Mesenchymal stem cell (in vitro differentiated cells and primary cell): Measurements from ENCODE around the gene PNPLA2.

Experiments used
- DNase-seq: peaks from one replicate; pipeline ENCODE4 v3.0.0-alpha.2; 2013
- H2AFZ ChIP-seq: one replicate; pipeline ENCODE4 v1.6.1; 2013; ENCODE audit warnings: low read depth, mild to moderate bottlenecking, control low read depth, inconsistent platforms, low read length, moderate library complexity
- H2AK5ac ChIP-seq: 2 replicates; pipeline ENCODE4 v1.6.1; 2013; ENCODE audit warnings: low read length, moderate library complexity, mild to moderate bottlenecking, inconsistent platforms; ENCODE audit not compliant: severe bottlenecking
- H2BK120ac ChIP-seq: one replicate; pipeline ENCODE4 v1.6.1; 2013; ENCODE audit warnings: low read depth, mild to moderate bottlenecking, inconsistent platforms, low read length, moderate library complexity
- H2BK12ac ChIP-seq, 2 experiments: one replicate each; pipeline ENCODE4 v1.6.1; 2013; ENCODE audit warnings: inconsistent platforms in 2 of 2, low read length in 2 of 2, mild to moderate bottlenecking in 2 of 2, moderate library complexity in 2 of 2, control low read depth in 1 of 2
- H2BK15ac ChIP-seq: one replicate; pipeline ENCODE4 v1.6.1; 2013; ENCODE audit warnings: mild to moderate bottlenecking, low read depth, inconsistent platforms; ENCODE audit not compliant: poor library complexity, severe bottlenecking
- H2BK5ac ChIP-seq: 2 replicates; pipeline ENCODE4 v1.6.1; 2013; ENCODE audit warnings: low read depth, mild to moderate bottlenecking, low read length, control low read depth, inconsistent platforms; ENCODE audit not compliant: poor library complexity, severe bottlenecking
- H3K14ac ChIP-seq, 2 experiments: one replicate each; pipeline ENCODE4 v1.6.1; 2013; ENCODE audit warnings: inconsistent platforms in 2 of 2, low read length in 2 of 2, control low read depth in 1 of 2, mild to moderate bottlenecking in 1 of 2, moderate library complexity in 1 of 2
- H3K18ac ChIP-seq, 2 experiments: one replicate each; pipeline ENCODE4 v1.6.1; 2013; ENCODE audit warnings: inconsistent platforms in 2 of 2, low read length in 2 of 2, control low read depth in 1 of 2, low read depth in 1 of 2, mild to moderate bottlenecking in 1 of 2
- H3K23ac ChIP-seq, 2 experiments: one replicate each; pipeline ENCODE4 v1.6.1; 2013; ENCODE audit warnings: inconsistent platforms in 2 of 2, low read length in 2 of 2, mild to moderate bottlenecking in 2 of 2, moderate library complexity in 2 of 2, control low read depth in 1 of 2
- H3K27ac ChIP-seq: 2 replicates; pipeline ENCODE4 v1.5.1; 2013; ENCODE audit warnings: mild to moderate bottlenecking, moderate library complexity, low read length, control low read depth, inconsistent platforms; ENCODE audit not compliant: poor library complexity, severe bottlenecking
- H3K27me3 ChIP-seq, 2 experiments: 2 replicates each; pipeline versions ENCODE4 v1.6.1 to v1.7.0; 2013; ENCODE audit warnings: low read length in 2 of 2, mild to moderate bottlenecking in 2 of 2, moderate library complexity in 2 of 2, control low read depth in 1 of 2, inconsistent platforms in 1 of 2; ENCODE audit not compliant: control insufficient read depth in 1 of 2, insufficient read depth in 1 of 2
- H3K36me3 ChIP-seq, 2 experiments: 2 replicates each; pipeline versions ENCODE4 v1.6.1 to v1.7.0; 2013; ENCODE audit warnings: low read length in 2 of 2, control low read depth in 1 of 2, inconsistent platforms in 1 of 2, low read depth in 1 of 2, mild to moderate bottlenecking in 1 of 2; ENCODE audit not compliant: insufficient read depth in 2 of 2, control insufficient read depth in 1 of 2
- H3K4ac ChIP-seq, 2 experiments: one replicate each; pipeline ENCODE4 v1.6.1; 2013; ENCODE audit warnings: inconsistent platforms in 2 of 2, low read length in 2 of 2, mild to moderate bottlenecking in 2 of 2, moderate library complexity in 2 of 2, control low read depth in 1 of 2, low read depth in 1 of 2
- H3K4me1 ChIP-seq: 2 replicates; pipeline ENCODE4 v1.6.1; 2013; ENCODE audit warnings: low read depth, low read length, control low read depth; ENCODE audit not compliant: control insufficient read depth, insufficient read depth
- H3K4me2 ChIP-seq: 2 replicates; pipeline ENCODE4 v1.6.1; 2013; ENCODE audit warnings: low read length, mild to moderate bottlenecking, inconsistent platforms; ENCODE audit not compliant: poor library complexity, severe bottlenecking
- H3K4me3 ChIP-seq, 2 experiments: 2 replicates each; pipeline versions ENCODE4 v1.5.1 to v1.7.0; 2013; ENCODE audit warnings: low read length in 2 of 2, mild to moderate bottlenecking in 2 of 2, control low read depth in 1 of 2, low read depth in 1 of 2; ENCODE audit not compliant: insufficient read depth in 1 of 2
- H3K79me1 ChIP-seq: replicated peaks from 2 replicates; pipeline ENCODE4 v1.6.1; 2013; ENCODE audit warnings: mild to moderate bottlenecking, control low read depth, low read length, inconsistent platforms; ENCODE audit not compliant: poor library complexity, severe bottlenecking
- H3K9ac ChIP-seq: 2 replicates; pipeline ENCODE4 v1.7.0; 2013; ENCODE audit warnings: mild to moderate bottlenecking, low read length, moderate library complexity
- H3K9me3 ChIP-seq: 2 replicates; pipeline ENCODE4 v1.7.0; 2013; ENCODE audit warnings: mild to moderate bottlenecking, low read length; ENCODE audit not compliant: control insufficient read depth
- H4K8ac ChIP-seq: one replicate; pipeline ENCODE4 v1.6.1; 2013; ENCODE audit warnings: inconsistent platforms, mild to moderate bottlenecking, low read length, moderate library complexity
- H4K91ac ChIP-seq: one replicate; pipeline ENCODE4 v1.6.1; 2013; ENCODE audit warnings: mild to moderate bottlenecking, low read length, inconsistent platforms
- WGBS: methylation state at CpG from one replicate; pipeline ENCODE4 v1.1.7; 2013; ENCODE audit warnings: mixed read lengths; 5-methylcytosine and 5-hydroxymethylcytosine counted together

Gene PNPLA2

GRCh38 chr11:813456-814096 is 5.1 kb upstream of the PNPLA2 start:
- Histone ChIP-seq H3K14ac (no peak overlapping the region), H3K4ac (no peak overlapping the region), H2BK5ac (no peak overlapping the region), H3K4me2 (no peak overlapping the region), H3K27ac (no peak overlapping the region), H3K9ac (peak overlapping the region; percentile 29), H2BK12ac (no peak overlapping the region), H3K27me3 (no peaks in the 10 kb centered on the region), H2AK5ac (no peak overlapping the region), H3K4me3 (no peak overlapping the region), H3K36me3 (peaks cover 30 to 48% of the 10 kb centered on the region in 2 experiments), H3K79me1 (peaks cover 11% of the 10 kb centered on the region), H3K4me1 (peaks cover 22% of the 10 kb centered on the region), H4K91ac (no peak overlapping the region), H4K8ac (no peak overlapping the region), H3K9me3 (no peaks in the 10 kb centered on the region), H3K18ac (no peak overlapping the region), H2BK15ac (no peak overlapping the region), H2AFZ (no peak overlapping the region), H3K23ac (no peak overlapping the region), H2BK120ac (no peak overlapping the region)
- no peak for DNase-seq
- 91% methylated on average over 9 of the region's 9 CpGs for WGBS

DNA sequence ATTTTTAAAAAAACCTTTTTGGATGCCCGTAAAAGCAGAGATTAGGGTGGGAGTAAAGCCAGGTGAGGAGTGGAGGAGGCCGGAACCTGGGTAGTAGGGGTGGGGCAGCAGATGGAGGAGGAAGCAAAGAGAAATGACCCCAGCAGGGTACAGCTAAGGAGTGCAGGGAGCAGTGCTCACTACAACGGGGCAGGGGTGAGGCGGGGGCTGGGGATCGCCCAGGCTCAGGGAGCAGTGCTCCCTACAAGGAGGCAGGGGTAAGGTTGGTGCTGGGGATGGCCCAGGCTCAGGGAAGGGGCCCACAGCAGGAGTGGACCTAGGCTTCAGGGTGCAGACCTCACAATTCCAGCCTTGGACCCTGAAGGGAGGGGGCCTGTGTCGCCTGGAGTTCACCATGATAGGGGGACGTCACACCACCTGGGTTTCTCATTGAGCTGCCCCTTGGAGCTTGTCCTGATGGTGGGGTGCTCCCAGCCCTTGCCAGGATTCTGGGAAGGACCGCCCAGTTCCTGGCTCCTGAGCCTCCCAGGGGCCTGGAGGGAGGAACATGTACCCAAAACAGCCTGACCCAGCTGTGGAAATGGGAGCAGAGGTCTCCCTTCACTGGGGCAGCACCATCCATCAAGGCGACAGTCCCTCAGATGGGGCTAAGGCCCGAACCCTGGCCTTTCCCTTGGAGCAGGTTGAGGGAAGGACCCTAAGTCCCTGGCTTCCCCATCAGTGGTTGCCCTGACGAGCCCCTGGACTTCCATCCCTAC is 2.9 kb upstream of the PNPLA2 start:
- no peak overlapping the region for H3K4ac ChIP-seq
- no peak overlapping the region for H3K4me2 ChIP-seq
- H3K27ac ChIP-seq = no peak overlapping the region
- H2AFZ ChIP-seq = no peak overlapping the region
- peaks cover 34% of the 10 kb centered on the region for H3K4me1 ChIP-seq
- H2BK12ac ChIP-seq = no peak overlapping the region
- no peaks in the 10 kb centered on the region for H3K27me3 ChIP-seq
- H4K91ac ChIP-seq = no peak overlapping the region
- H3K9ac ChIP-seq = no peak overlapping the region
- H3K23ac ChIP-seq = peak overlapping the region in 1 of 2 experiments; percentile 74
- no peaks in the 10 kb centered on the region for H3K9me3 ChIP-seq
- peaks cover 30 to 50% of the 10 kb centered on the region in 2 experiments for H3K36me3 ChIP-seq
- H3K79me1 ChIP-seq = peaks cover 13% of the 10 kb centered on the region
- H2BK120ac ChIP-seq = no peak overlapping the region
- peak overlapping the region in 1 of 2 experiments; percentile 7 for H3K18ac ChIP-seq
- no peak overlapping the region for H2BK5ac ChIP-seq
- no peak overlapping the region for H3K14ac ChIP-seq
- peak overlapping the region; percentile 13 for H2AK5ac ChIP-seq
- H2BK15ac ChIP-seq = no peak overlapping the region
- H3K4me3 ChIP-seq = no peak overlapping the region
- DNase-seq = no peak
- peak overlapping the region; percentile 51 for H4K8ac ChIP-seq
- WGBS = 91% methylated on average over 11 of the region's 11 CpGs

DNA sequence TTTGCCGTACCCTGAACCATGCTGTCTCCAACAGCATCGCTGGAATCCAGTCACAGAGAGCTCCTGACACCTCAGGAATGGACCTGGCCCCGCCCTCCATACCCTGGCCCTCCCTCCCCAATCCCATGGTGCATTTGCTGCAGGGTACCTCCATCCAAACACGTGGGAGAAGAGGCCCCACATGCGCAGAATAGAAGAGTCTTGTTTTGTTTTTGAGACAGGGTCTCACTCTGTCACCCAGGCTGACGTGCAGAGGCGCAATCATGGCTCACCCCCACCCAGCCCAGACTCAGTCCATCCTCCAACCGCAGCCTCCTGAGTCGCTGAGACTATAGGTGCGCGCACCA is 2.3 kb upstream of the PNPLA2 start:
- H3K23ac ChIP-seq = peak overlapping the region in 1 of 2 experiments; percentile 74
- H3K79me1 ChIP-seq = peaks cover 15% of the 10 kb centered on the region
- no peak overlapping the region for H3K4me3 ChIP-seq
- no peak overlapping the region for H3K27ac ChIP-seq
- H3K36me3 ChIP-seq = peaks cover 26 to 52% of the 10 kb centered on the region in 2 experiments
- H3K18ac ChIP-seq = peak overlapping the region in 1 of 2 experiments; percentile 7
- H3K27me3 ChIP-seq = no peaks in the 10 kb centered on the region
- H3K4me2 ChIP-seq = no peak overlapping the region
- WGBS = 83% methylated on average over 7 of the region's 11 CpGs
- H4K91ac ChIP-seq = no peak overlapping the region
- no peak overlapping the region for H2AK5ac ChIP-seq
- H3K9ac ChIP-seq = no peak overlapping the region
- no peak overlapping the region for H2AFZ ChIP-seq
- H3K4me1 ChIP-seq = peaks cover 36% of the 10 kb centered on the region
- H4K8ac ChIP-seq = no peak overlapping the region
- no peak overlapping the region for H2BK120ac ChIP-seq
- no peaks in the 10 kb centered on the region for H3K9me3 ChIP-seq
- no peak overlapping the region for H3K4ac ChIP-seq
- no peak for DNase-seq
- no peak overlapping the region for H2BK5ac ChIP-seq
- H2BK12ac ChIP-seq = no peak overlapping the region
- no peak overlapping the region for H2BK15ac ChIP-seq
- H3K14ac ChIP-seq = no peak overlapping the region

DNA sequence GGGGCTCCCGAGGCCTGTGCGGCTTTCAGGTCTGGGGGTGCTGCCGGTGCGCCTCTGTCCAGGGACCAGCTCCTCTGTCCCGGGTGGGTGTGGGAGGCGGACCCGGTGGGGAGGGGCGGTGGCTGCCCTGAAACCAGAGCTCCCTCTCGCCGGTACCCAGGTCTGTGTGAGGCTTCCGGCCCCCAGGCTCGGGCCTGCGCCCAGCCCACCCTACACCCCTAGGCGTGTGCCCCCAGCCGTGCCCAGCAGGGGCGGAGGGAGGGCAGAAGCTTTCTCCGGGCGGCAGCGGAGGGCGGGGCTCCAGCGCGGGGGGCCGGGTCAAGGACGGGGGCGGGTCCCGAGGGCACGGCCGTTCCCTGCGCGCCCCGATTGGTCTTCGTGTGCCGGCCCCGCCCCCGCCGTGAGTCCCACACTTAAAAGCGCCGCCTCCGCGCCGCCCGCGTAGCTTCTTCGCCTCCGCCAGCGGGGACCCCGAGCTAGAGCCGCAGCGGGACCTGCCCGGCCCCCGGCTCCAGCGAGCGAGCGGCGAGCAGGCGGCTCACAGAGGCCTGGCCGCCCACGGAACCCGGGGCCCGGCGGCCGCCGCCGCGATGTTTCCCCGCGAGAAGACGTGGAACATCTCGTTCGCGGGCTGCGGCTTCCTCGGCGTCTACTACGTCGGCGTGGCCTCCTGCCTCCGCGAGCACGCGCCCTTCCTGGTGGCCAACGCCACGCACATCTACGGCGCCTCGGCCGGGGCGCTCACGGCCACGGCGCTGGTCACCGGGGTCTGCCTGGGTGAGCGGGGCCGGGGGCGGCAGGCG is 616 bp downstream of the PNPLA2 start:
- Histone ChIP-seq H2BK12ac (peak overlapping the region; percentile 18 to 91), H2AFZ (peak overlapping the region; percentile 78), H4K8ac (peak overlapping the region; percentile 94), H3K4me1 (peaks cover 35% of the 10 kb centered on the region), H3K9ac (peak overlapping the region; percentile 97), H3K36me3 (peaks cover 11 to 48% of the 10 kb centered on the region in 2 experiments), H2BK15ac (peak overlapping the region; percentile 82), H3K4ac (peak overlapping the region; percentile 42 to 91), H3K9me3 (no peaks in the 10 kb centered on the region), H4K91ac (peak overlapping the region; percentile 94), H2AK5ac (peak overlapping the region; percentile 90), H3K4me3 (peak overlapping the region; percentile 93), H2BK5ac (peak overlapping the region; percentile 88), H3K14ac (peak overlapping the region; percentile 58 to 67), H3K18ac (peak overlapping the region; percentile 86 to 90), H3K79me1 (peaks cover 18% of the 10 kb centered on the region), H2BK120ac (peak overlapping the region; percentile 82), H3K4me2 (peak overlapping the region; percentile 87), H3K27me3 (no peaks in the 10 kb centered on the region), H3K27ac (peak overlapping the region; percentile 70), H3K23ac (peak overlapping the region in 1 of 2 experiments; percentile 50)
- DNase-seq = peak; percentile 86
- 3% methylated on average over 77 of the region's 96 CpGs for WGBS
